ENCODE data around the gene ZSCAN5A.

The ZSCAN5A gene

DNA sequence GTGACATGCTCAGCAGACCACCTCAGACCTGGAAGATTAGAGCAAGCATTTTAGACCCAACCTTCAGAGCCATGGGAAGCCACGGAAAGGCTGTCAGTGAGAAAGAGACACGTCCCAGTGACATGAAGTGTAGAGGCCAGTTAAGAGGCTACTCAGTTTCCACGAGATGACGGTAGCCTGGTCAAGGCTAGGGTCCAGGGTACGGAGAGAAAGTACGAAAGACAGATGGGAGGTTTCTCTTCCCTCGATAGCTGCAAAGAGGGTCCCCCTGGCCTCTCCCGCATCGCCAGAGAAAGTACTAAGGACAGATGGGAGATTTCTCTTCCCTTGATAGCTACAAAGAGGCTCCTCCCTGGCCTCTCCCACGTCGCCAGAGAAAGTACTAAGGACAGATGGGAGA lies 8.6 kb downstream of the ZSCAN5A start:
- TF ChIP-seq, protein P1, sequence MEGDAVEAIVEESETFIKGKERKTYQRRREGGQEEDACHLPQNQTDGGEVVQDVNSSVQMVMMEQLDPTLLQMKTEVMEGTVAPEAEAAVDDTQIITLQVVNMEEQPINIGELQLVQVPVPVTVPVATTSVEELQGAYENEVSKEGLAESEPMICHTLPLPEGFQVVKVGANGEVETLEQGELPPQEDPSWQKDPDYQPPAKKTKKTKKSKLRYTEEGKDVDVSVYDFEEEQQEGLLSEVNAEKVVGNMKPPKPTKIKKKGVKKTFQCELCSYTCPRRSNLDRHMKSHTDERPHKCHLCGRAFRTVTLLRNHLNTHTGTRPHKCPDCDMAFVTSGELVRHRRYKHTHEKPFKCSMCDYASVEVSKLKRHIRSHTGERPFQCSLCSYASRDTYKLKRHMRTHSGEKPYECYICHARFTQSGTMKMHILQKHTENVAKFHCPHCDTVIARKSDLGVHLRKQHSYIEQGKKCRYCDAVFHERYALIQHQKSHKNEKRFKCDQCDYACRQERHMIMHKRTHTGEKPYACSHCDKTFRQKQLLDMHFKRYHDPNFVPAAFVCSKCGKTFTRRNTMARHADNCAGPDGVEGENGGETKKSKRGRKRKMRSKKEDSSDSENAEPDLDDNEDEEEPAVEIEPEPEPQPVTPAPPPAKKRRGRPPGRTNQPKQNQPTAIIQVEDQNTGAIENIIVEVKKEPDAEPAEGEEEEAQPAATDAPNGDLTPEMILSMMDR (IDR thresholded peaks at IDR 0.05) = no peak
- no peaks in the 10 kb centered on the region for H3K27me3 ChIP-seq
- no peaks in the 10 kb centered on the region for H3K9me3 ChIP-seq
- H3K27ac ChIP-seq = no peak overlapping the region
- no peaks in the 10 kb centered on the region for H3K36me3 ChIP-seq
- H3K4me3 ChIP-seq (ENCODE audit: low read depth in 1 of 2, low read length in 1 of 2) = no peak overlapping the region
- peaks cover 9 to 14% of the 10 kb centered on the region in 2 experiments for H3K4me1 ChIP-seq (ENCODE audit: control insufficient read depth in 1 of 2, insufficient read depth in 1 of 2, low read depth in 1 of 2, low read length in 1 of 2)

DNA sequence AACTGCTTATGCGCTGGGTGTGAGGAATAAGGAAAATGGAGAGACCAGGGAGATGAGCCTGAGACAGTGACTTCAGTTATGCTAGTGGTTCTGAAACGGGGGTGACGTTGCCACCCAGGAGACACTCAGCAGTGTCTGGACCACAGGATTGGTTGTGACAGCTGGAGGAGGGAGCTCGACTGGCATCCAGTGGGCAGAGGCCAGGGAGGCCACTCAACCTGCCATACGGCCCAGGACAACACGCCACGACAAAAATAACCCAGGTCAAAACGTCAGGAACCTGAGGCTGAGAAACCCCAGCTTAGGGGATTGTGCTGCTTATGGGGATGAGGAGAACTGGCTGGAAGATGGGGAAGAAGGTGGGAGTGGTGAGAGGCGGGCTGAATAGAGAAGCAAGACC lies 10.4 kb downstream of the ZSCAN5A start:
- TF ChIP-seq, protein P1 (IDR thresholded peaks at IDR 0.05) = no peak
- Histone ChIP-seq H3K27ac (no peak overlapping the region), H3K4me3 (ENCODE audit: low read depth in 1 of 2, low read length in 1 of 2) (no peak overlapping the region), H3K4me1 (ENCODE audit: control insufficient read depth in 1 of 2, insufficient read depth in 1 of 2, low read depth in 1 of 2, low read length in 1 of 2) (peaks cover 9 to 14% of the 10 kb centered on the region in 2 experiments), H3K9me3 (no peaks in the 10 kb centered on the region), H3K36me3 (no peaks in the 10 kb centered on the region), H3K27me3 (no peaks in the 10 kb centered on the region)

DNA sequence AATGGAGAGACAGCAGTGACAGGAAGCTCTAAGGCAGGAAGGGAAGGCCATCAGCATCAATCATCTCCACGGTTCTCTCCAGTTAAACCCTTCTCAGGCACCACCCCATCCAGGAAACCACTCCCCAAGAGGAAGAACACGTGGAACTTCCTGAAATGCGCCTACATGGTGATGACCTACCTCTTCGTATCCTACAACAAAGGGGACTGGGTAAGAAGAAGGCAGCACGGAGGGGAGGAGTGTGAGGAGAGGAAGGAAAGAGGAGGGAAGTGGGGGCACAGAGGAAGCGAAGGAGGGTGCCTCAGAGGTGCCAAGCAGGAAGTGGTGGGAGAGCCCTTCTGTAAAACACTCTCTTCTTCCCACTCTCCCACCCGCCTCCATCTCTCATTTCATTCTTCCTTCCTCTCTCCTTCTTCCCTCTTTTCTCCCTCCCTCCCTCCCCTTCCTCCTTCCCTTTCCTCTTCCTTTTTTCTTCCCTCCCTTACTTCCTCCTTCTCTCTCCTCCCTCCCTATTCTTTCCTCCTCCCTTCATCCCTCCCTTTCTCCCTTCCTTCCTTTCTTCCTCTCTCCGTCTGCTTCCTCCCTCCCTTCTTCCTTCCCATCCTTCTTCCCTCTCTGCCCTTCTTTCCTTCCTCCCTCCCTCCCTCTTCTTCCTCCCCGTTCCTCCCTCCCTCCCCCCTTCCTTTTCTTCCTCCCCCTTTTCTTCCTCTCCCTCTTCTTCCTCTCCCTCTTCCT lies 12.6 kb downstream of the ZSCAN5A start:
- Histone ChIP-seq H3K4me1 (ENCODE audit: control insufficient read depth in 1 of 2, insufficient read depth in 1 of 2, low read depth in 1 of 2, low read length in 1 of 2) (peaks cover 4 to 7% of the 10 kb centered on the region in 2 experiments), H3K9me3 (no peaks in the 10 kb centered on the region), H3K27me3 (no peaks in the 10 kb centered on the region), H3K27ac (peak overlapping the region; percentile 54), H3K36me3 (no peaks in the 10 kb centered on the region), H3K4me3 (ENCODE audit: low read depth in 1 of 2, low read length in 1 of 2) (no peak overlapping the region)
- TF ChIP-seq, protein P1 (IDR thresholded peaks at IDR 0.05) = no peak

DNA sequence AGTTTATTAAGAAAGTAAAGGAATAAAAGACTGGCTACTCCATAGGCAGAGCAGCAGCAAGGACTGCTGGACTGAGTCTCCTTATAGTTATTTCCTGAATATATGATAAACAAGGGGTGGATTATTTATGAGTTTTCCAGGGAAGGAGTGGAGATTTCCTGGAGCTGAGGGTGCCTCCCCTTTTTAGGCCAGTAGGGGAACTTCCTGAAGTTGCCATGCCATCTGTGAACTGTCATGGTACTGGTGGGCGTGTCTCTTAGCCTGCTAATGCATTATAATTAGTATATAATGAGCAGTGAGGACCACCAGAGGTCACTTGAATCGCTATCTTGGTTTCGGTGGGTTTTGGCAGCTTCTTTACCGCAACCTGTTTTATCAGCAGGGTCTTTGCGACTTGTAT lies 13.5 kb downstream of the ZSCAN5A start:
- TF ChIP-seq, protein P1 (IDR thresholded peaks at IDR 0.05) = no peak
- H3K9me3 ChIP-seq = no peaks in the 10 kb centered on the region
- H3K4me1 ChIP-seq (ENCODE audit: control insufficient read depth in 1 of 2, insufficient read depth in 1 of 2, low read depth in 1 of 2, low read length in 1 of 2) = peaks cover 4 to 7% of the 10 kb centered on the region in 2 experiments
- H3K27me3 ChIP-seq = no peaks in the 10 kb centered on the region
- H3K27ac ChIP-seq = no peak overlapping the region
- H3K36me3 ChIP-seq = no peaks in the 10 kb centered on the region
- no peak overlapping the region for H3K4me3 ChIP-seq (ENCODE audit: low read depth in 1 of 2, low read length in 1 of 2)

DNA sequence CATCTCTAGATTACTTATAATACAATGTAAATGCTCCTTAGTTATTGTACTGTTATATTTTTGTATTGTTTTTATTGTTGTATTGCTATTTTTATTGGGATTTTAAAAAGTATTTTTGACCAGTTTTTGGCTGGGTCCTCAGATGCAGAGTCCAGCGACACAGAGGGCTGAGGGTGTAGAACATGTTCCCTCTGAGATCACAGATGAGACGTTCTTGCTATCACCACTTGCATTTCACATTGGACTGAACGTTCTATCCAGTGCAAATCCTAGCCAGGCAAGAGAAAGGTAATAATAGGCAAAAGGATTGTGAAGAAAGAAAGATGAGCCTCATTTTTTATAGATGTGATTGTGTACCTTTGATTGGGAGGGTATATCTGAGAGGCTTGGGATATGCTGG lies 15.0 kb downstream of the ZSCAN5A start:
- H3K9me3 ChIP-seq = no peaks in the 10 kb centered on the region
- no peaks in the 10 kb centered on the region for H3K36me3 ChIP-seq
- peaks cover 4 to 7% of the 10 kb centered on the region in 2 experiments for H3K4me1 ChIP-seq (ENCODE audit: control insufficient read depth in 1 of 2, insufficient read depth in 1 of 2, low read depth in 1 of 2, low read length in 1 of 2)
- no peak overlapping the region for H3K27ac ChIP-seq
- no peaks in the 10 kb centered on the region for H3K27me3 ChIP-seq
- no peak overlapping the region for H3K4me3 ChIP-seq (ENCODE audit: low read depth in 1 of 2, low read length in 1 of 2)
- TF ChIP-seq, protein P1 (IDR thresholded peaks at IDR 0.05) = no peak

Data from neutrophil (primary cell).